ENCODE results near the gene PHKA2. TPM values are rescaled to one million over a fixed set of nuclear protein-coding genes. Genes with fewer than 3 reads are reported as not detected.
"Not testable (repeated sequence)": the region's sequence is repeated elsewhere in the genome, so short reads cannot be mapped to it uniquely, and the experiment has no call there.

The PHKA2 gene
- total RNA-seq, 4 donors from 2014 or later: 17.4 to 30.0 (median 20.2) TPM

DNA sequence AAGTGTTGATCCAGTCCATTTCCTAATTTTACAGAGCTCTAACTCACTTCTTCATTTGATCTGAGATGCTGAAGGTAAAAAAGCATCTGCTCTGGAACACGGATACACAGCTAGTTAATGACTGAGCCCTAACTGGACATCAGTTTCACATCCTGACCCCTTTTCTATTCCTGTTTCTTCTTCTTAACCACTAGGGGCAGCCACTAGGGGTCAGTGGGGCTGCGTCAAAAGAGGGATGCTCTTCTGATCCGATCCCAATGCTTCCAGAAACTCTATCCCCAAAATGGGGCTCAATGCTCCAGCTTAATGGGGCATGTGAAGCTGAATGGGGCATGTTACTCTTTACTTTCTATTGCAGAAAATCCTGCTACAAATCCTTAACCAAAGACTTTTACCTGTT is 33.4 kb upstream of the PHKA2 start:
- 39 to 55% methylated on average over 3 of the region's 3 CpGs for WGBS, 2 donors
- H3K4me3 ChIP-seq (replicated peaks in 1 of 3): no peak overlapping the region
- H3K36me3 ChIP-seq: no peaks in the 10 kb centered on the region
- no peaks in the 10 kb centered on the region for H3K9me3 ChIP-seq
- H3K4me1 ChIP-seq: no peaks in the 10 kb centered on the region
- H3K27ac ChIP-seq: no peak overlapping the region
- TF ChIP-seq, protein P1, sequence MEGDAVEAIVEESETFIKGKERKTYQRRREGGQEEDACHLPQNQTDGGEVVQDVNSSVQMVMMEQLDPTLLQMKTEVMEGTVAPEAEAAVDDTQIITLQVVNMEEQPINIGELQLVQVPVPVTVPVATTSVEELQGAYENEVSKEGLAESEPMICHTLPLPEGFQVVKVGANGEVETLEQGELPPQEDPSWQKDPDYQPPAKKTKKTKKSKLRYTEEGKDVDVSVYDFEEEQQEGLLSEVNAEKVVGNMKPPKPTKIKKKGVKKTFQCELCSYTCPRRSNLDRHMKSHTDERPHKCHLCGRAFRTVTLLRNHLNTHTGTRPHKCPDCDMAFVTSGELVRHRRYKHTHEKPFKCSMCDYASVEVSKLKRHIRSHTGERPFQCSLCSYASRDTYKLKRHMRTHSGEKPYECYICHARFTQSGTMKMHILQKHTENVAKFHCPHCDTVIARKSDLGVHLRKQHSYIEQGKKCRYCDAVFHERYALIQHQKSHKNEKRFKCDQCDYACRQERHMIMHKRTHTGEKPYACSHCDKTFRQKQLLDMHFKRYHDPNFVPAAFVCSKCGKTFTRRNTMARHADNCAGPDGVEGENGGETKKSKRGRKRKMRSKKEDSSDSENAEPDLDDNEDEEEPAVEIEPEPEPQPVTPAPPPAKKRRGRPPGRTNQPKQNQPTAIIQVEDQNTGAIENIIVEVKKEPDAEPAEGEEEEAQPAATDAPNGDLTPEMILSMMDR (IDR thresholded peaks at IDR 0.05): peak in 2 of 6 experiments; percentile 24 to 32
- no peak for TF ChIP-seq POLR2A (IDR thresholded peaks at IDR 0.05)
- H3K27me3 ChIP-seq: no peaks in the 10 kb centered on the region
- DNase-seq: peak in 1 of 2 donors; percentile 2
- intact Hi-C loops (cut with DNase I): no loop called here

DNA sequence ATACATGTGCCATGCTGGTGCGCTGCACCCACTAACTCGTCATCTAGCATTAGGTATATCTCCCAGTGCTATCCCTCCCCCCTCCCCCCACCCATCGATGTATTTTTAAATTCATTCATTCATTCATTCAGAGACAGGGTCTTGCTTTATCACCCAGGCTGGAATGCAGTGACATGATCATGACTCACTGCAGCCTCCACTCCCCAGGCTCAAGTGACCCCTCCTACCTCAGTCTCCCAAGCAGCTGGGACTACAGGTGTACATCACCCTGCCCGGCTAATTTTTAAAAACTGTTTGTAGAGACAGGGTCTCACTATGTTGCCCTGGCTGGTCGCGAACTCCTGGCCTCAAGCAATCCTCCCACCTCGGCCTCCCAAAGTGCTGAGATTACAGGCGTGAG is 32.7 kb upstream of the PHKA2 start:
- intact Hi-C loops (cut with DNase I); H3K4me1 ChIP-seq; H3K4me3 ChIP-seq (replicated peaks in 1 of 3); H3K27ac ChIP-seq; H3K27me3 ChIP-seq; H3K9me3 ChIP-seq; H3K36me3 ChIP-seq; DNase-seq: not testable (repeated sequence)
- 92 to 94% methylated on average over 4 of the region's 8 CpGs for WGBS, 2 donors

DNA sequence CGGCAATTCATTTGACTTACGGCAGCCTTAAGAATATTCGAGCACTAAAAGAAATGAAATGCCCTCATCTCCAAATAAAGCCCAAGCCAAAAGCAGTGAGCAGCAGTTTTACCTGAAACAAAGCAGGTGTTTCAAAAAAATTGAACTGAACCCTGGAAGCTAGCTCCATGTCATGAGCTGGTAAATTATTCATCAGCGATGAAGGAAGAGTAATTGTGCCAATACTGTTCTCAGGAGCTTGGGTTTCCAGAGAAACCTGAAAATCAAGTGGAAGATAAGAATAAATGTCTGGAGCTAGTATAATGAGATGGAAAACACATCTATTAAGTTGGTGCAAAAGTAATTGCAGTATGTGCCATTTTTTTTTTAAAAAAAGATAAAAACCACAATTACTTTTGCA is 24.0 kb upstream of the PHKA2 start:
- H3K9me3 ChIP-seq: no peaks in the 10 kb centered on the region
- intact Hi-C loops (cut with DNase I): no loop called here
- 96 to 99% methylated on average over 4 of the region's 4 CpGs for WGBS, 2 donors
- no peaks in the 10 kb centered on the region for H3K4me1 ChIP-seq
- TF ChIP-seq POLR2A (IDR thresholded peaks at IDR 0.05): no peak
- TF ChIP-seq, protein P1 (IDR thresholded peaks at IDR 0.05): no peak
- no peak overlapping the region for H3K4me3 ChIP-seq (replicated peaks in 1 of 3)
- no peak overlapping the region for H3K27ac ChIP-seq
- no peaks in the 10 kb centered on the region for H3K36me3 ChIP-seq
- DNase-seq: no peak
- H3K27me3 ChIP-seq: no peaks in the 10 kb centered on the region

DNA sequence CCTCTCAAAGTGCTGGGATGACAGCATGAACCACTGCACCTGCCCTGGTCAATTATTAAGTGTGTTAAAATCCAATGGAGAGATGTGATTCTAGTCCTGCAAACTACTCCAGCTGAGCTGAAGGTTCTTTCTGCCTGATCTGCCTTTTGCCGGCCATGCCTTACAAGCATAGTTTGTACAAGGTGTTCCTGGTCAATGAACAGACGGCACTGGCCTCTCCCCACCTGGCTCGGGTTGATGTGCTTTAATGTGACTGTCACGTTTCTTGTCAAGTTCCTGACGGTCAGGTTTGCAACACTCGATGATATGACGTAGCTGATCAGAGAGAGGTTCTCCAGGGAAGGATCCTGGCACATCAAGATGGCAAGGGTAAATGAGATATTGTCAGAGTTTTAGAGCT is 23.1 kb upstream of the PHKA2 start:
- intact Hi-C loops (cut with DNase I): no loop called here
- Histone ChIP-seq H3K36me3 (no peaks in the 10 kb centered on the region), H3K9me3 (no peaks in the 10 kb centered on the region), H3K27ac (no peak overlapping the region), H3K4me1 (no peaks in the 10 kb centered on the region), H3K4me3 (replicated peaks in 1 of 3) (no peak overlapping the region), H3K27me3 (no peaks in the 10 kb centered on the region)
- WGBS, 2 donors: 40 to 61% methylated on average over 4 to 7 of the region's 7 CpGs
- TF ChIP-seq, protein P1 (IDR thresholded peaks at IDR 0.05): no peak
- TF ChIP-seq POLR2A (IDR thresholded peaks at IDR 0.05): no peak
- peak; percentile 50 to 62 for DNase-seq

DNA sequence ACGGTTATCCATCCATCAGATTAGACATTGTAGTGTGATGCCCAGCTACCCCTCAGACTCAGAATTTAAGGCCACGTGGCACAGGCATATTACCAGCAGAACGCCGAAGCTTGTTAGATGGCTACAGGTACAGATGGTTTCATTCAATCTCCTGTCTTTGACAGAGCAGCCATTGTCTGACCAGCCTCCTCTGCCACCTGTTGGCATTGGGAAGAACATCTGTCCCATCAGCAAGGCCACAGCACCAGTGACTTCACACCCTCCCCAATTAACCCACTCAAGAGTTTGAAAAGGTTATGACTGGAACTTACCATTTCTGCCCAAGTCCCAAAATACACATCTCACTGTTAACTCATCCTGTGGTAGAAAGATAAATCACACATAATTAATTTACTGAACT is 22.0 kb upstream of the PHKA2 start:
- TF ChIP-seq, protein P1 (IDR thresholded peaks at IDR 0.05): no peak
- no peak for TF ChIP-seq POLR2A (IDR thresholded peaks at IDR 0.05)
- Histone ChIP-seq H3K27me3 (no peaks in the 10 kb centered on the region), H3K4me1 (no peaks in the 10 kb centered on the region), H3K36me3 (no peaks in the 10 kb centered on the region), H3K27ac (no peak overlapping the region), H3K9me3 (no peaks in the 10 kb centered on the region), H3K4me3 (replicated peaks in 1 of 3) (no peak overlapping the region)
- WGBS, 2 donors: 90 to 100% methylated on average over 3 to 4 of the region's 4 CpGs
- intact Hi-C loops (cut with DNase I): no loop called here
- DNase-seq: no peak

DNA sequence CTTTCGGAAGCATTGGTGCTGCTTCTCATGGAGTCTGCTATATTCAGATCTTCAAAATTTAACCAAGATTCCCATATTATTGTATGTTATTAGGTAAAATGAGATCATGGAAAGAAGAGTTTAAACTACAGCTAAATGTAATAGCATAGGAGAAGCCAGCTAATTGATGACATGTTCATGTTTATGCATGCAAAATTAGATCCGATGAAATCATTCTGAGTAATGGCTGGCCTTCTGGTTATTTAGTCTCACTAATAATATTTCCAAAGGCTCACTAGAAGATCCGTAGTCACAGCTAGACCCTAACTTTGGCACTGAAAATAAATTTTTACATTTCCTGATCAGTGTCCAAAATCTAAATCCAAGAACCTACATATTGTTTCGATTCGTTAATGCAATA is 19.8 kb upstream of the PHKA2 start:
- TF ChIP-seq, protein P1 (IDR thresholded peaks at IDR 0.05): no peak
- no peak for TF ChIP-seq POLR2A (IDR thresholded peaks at IDR 0.05)
- intact Hi-C loops (cut with DNase I): no loop called here

More for the DNA sequence above, 19.8 kb upstream of the PHKA2 start:
- no peak overlapping the region for H3K4me3 ChIP-seq (replicated peaks in 1 of 3)
- no peaks in the 10 kb centered on the region for H3K36me3 ChIP-seq
- no peak overlapping the region for H3K27ac ChIP-seq
- no peaks in the 10 kb centered on the region for H3K27me3 ChIP-seq
- no peaks in the 10 kb centered on the region for H3K9me3 ChIP-seq
- 93 to 97% methylated on average over 5 of the region's 5 CpGs for WGBS, 2 donors
- DNase-seq: no peak
- no peaks in the 10 kb centered on the region for H3K4me1 ChIP-seq
